ENCODE measurements around the gene ASB4.

DNA sequence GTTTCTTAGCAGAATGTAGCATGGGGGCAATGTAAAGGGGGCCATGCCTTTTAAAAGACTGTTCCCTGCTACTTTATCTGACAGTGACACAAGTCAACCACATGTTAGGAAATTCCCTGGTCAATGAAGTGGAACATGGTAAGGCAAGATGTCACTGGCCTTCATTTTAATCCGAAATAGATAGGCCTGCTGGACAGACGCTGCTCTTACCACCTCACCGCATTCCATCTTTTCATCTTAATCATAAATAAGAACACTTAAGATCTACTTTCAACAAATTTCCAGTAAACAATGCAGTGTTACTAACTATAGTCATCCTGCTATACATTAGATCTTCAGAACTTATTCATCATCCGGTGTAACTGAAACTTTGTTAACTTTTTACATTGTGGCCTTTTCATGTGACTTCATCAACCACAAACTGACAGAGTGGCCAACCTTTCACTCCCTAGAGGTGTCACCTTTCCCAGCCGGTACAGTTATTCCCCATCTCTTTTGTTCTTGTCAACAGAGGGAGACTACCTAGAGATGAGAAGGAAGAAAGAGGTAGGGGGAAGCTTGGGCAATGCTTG, 15.6 kb downstream of the ASB4 start:
- no peak for TF ChIP-seq POLR2A (IDR thresholded peaks at IDR 0.05)
- TF ChIP-seq, protein P1, sequence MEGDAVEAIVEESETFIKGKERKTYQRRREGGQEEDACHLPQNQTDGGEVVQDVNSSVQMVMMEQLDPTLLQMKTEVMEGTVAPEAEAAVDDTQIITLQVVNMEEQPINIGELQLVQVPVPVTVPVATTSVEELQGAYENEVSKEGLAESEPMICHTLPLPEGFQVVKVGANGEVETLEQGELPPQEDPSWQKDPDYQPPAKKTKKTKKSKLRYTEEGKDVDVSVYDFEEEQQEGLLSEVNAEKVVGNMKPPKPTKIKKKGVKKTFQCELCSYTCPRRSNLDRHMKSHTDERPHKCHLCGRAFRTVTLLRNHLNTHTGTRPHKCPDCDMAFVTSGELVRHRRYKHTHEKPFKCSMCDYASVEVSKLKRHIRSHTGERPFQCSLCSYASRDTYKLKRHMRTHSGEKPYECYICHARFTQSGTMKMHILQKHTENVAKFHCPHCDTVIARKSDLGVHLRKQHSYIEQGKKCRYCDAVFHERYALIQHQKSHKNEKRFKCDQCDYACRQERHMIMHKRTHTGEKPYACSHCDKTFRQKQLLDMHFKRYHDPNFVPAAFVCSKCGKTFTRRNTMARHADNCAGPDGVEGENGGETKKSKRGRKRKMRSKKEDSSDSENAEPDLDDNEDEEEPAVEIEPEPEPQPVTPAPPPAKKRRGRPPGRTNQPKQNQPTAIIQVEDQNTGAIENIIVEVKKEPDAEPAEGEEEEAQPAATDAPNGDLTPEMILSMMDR (IDR thresholded peaks at IDR 0.05): no peak
